Astrocyte of the spinal cord (primary cell): ENCODE measurements around the gene PLEKHA5.

Experiments used
- DNase-seq: peaks from one replicate; pipeline ENCODE4 v3.0.0; 2011; ENCODE audit warnings: low read depth, low spot score
- H3K4me3 ChIP-seq: 2 replicates; pipeline ENCODE4 v1.5.1; 2011; ENCODE audit warnings: low read depth, mild to moderate bottlenecking, low read length, moderate library complexity
- in situ Hi-C: cut with HindIII; loops from 2 replicates; pipeline ENCODE4 v1.10.0; 2017; ENCODE audit warnings: low sequenced_read_pairs
- TF ChIP-seq, protein P1 (sequence below): IDR thresholded peaks from 2 replicates; pipeline ENCODE4 v1.5.1; 2012; ENCODE audit warnings: low read depth, mild to moderate bottlenecking, low read length, inconsistent platforms

Gene PLEKHA5

DNA sequence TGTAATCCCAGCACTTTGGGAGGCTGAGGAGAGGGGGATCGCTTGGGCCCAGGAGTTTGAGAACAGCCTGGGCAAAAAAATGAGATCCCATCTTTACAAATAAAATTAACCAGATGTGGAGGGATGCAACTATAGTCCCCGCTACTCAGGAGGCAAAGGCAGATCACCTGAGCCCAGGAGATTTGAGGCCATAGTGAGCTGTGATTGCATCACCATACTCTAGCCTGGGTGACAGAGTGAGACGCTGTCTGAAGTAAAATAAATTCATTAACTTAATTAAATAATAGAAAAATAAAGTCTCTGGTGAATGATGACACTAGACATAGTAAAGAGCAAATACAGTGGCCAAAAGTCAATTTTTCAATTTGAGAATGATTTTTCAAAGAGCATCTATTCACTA lies 16.1 kb upstream of the PLEKHA5 start:
- no peak overlapping the region for H3K4me3 ChIP-seq
- DNase-seq: no peak
- in situ Hi-C loops: no loop called here
- TF ChIP-seq, protein P1, sequence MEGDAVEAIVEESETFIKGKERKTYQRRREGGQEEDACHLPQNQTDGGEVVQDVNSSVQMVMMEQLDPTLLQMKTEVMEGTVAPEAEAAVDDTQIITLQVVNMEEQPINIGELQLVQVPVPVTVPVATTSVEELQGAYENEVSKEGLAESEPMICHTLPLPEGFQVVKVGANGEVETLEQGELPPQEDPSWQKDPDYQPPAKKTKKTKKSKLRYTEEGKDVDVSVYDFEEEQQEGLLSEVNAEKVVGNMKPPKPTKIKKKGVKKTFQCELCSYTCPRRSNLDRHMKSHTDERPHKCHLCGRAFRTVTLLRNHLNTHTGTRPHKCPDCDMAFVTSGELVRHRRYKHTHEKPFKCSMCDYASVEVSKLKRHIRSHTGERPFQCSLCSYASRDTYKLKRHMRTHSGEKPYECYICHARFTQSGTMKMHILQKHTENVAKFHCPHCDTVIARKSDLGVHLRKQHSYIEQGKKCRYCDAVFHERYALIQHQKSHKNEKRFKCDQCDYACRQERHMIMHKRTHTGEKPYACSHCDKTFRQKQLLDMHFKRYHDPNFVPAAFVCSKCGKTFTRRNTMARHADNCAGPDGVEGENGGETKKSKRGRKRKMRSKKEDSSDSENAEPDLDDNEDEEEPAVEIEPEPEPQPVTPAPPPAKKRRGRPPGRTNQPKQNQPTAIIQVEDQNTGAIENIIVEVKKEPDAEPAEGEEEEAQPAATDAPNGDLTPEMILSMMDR: no peak

- in situ Hi-C loops: no loop called here
- DNase-seq: no peak
- H3K4me3 ChIP-seq: no peak overlapping the region
- TF ChIP-seq, protein P1: no peak
Observed at GRCh38 chr12:19115285-19115684, 14.2 kb upstream of the PLEKHA5 start.

- in situ Hi-C loops: no loop called here
- TF ChIP-seq, protein P1: no peak
Observed at GRCh38 chr12:19119440-19119839, 10.1 kb upstream of the PLEKHA5 start.

DNA sequence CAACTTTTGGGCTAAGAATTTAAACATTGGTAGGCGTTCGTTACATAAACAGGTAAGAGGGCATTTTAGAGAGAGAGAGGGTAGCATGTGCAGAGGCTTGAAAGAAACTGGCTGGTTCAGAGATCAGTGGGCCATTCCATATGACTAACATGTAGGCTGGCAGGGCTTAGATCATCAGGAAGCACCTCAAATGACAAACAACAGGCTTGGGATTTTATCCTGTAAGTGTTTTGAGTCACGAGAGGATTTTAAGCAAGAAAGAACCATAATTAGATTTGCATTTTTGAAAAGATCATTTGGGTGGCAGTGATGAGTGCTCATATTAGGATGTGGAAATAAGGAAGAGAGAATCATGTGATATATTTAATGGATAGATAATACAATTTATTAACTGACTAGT lies 8.7 kb upstream of the PLEKHA5 start:
- no peak overlapping the region for H3K4me3 ChIP-seq
- TF ChIP-seq, protein P1: no peak
- DNase-seq: no peak
- in situ Hi-C loops: no loop called here

More at GRCh38 chr12:19119440-19119839, 10.1 kb upstream of the PLEKHA5 start:
- no peak overlapping the region for H3K4me3 ChIP-seq
- no peak for DNase-seq

- in situ Hi-C loops: no loop called here
- TF ChIP-seq, protein P1: no peak
- no peak overlapping the region for H3K4me3 ChIP-seq
- DNase-seq: no peak
Observed at GRCh38 chr12:19121449-19122018, 8.0 kb upstream of the PLEKHA5 start.

GRCh38 chr12:19125325-19125724 lies 4.2 kb upstream of the PLEKHA5 start:
- no peak overlapping the region for H3K4me3 ChIP-seq
- DNase-seq: peak; percentile 26
- TF ChIP-seq, protein P1: no peak
- in situ Hi-C loops: no loop called here
